MCF 10A (cell line): Measurements from ENCODE around the gene HSFX2. TPM values are rescaled to one million over a fixed set of nuclear protein-coding genes. Genes with fewer than 3 reads are reported as not detected.
"Not testable (repeated sequence)": the region's sequence is repeated elsewhere in the genome, so short reads cannot be mapped to it uniquely, and the experiment has no call there.

ENCODE experiments used
- BruUV-seq: library from RNA; stranded (reverse); fragments of 400-500 nt; replicated peaks from 2 replicates; lab custom pipeline; 2021; lab: Mats Ljungman, UMichigan
- CTCF ChIA-PET: fragments of 300-600 bp; sonication (Branson Sonifier 250); formaldehyde crosslinking; extraction: SDS; loops from one replicate; lab custom pipeline; 2021; ENCODE audit warnings: antibody characterized with exemption, inconsistent platforms; lab: Yijun Ruan, JAX
- POLR2A ChIA-PET: fragments of 300-600, 350-650 bp; sonication (Branson Sonifier 250); formaldehyde crosslinking; extraction: SDS; loops from one replicate; lab custom pipeline; 2020; ENCODE audit warnings: antibody characterized with exemption, inconsistent platforms; lab: Yijun Ruan, JAX
- DNase-seq: peaks from one replicate; pipeline ENCODE4 v3.0.0-alpha.2; 2018; ENCODE audit not compliant: unreplicated experiment
- H3K27ac Mint-ChIP-seq: one replicate; pipeline ENCODE4 v1.8.0; 2022; ENCODE audit warnings: mild to moderate bottlenecking, low read depth, mixed read lengths; ENCODE audit not compliant: unreplicated experiment
- H3K27me3 Mint-ChIP-seq: one replicate; pipeline ENCODE4 v1.8.0; 2022; ENCODE audit warnings: mixed read lengths; ENCODE audit not compliant: insufficient read depth, unreplicated experiment
- H3K36me3 Mint-ChIP-seq: one replicate; pipeline ENCODE4 v1.8.0; 2022; ENCODE audit warnings: mild to moderate bottlenecking, moderate library complexity, mixed read lengths; ENCODE audit not compliant: insufficient read depth, unreplicated experiment
- H3K4me1 Mint-ChIP-seq: one replicate; pipeline ENCODE4 v1.8.0; 2022; ENCODE audit warnings: mixed read lengths; ENCODE audit not compliant: insufficient read depth, unreplicated experiment
- H3K4me3 Mint-ChIP-seq: one replicate; pipeline ENCODE4 v1.8.0; 2022; ENCODE audit warnings: mild to moderate bottlenecking, moderate library complexity, mixed read lengths; ENCODE audit not compliant: unreplicated experiment
- H3K9me3 Mint-ChIP-seq: one replicate; pipeline ENCODE4 v1.8.0; 2022; ENCODE audit warnings: mixed read lengths; ENCODE audit not compliant: unreplicated experiment
- CTCF ChIP-seq: fragments of 200-600 bp; IDR thresholded peaks from one replicate; pipeline ENCODE4 v1.8.0; 2022; ENCODE audit warnings: antibody characterized with exemption, mild to moderate bottlenecking; ENCODE audit not compliant: unreplicated experiment
- intact Hi-C: fragments of 100-400 bp; cut with micrococcal nuclease; formaldehyde crosslinking; loops from 2 replicates; pipeline ENCODE4 v1.14.1; 2022
- total RNA-seq: library from RNA; stranded (reverse); gene quantifications from 2 replicates; pipeline ENCODE4 v1.2.3, GENCODE V29; 2022

Gene HSFX2
- total RNA-seq, 1 experiment from 2014 or later = 0.82 TPM

GRCh38 chrX:149618871-149619270 is 23.8 kb upstream of the HSFX2 start:
- no peak overlapping the region for H3K27ac Mint-ChIP-seq
- no peaks in the 10 kb centered on the region for H3K27me3 Mint-ChIP-seq
- no TSS peak for BruUV-seq
- no peaks in the 10 kb centered on the region for H3K9me3 Mint-ChIP-seq
- H3K4me1 Mint-ChIP-seq = no peaks in the 10 kb centered on the region
- no peak overlapping the region for H3K4me3 Mint-ChIP-seq
- TF ChIP-seq CTCF = no peak
- no peak for DNase-seq
- ChIA-PET POLR2A (no interaction called here), CTCF (no interaction called here)
- no peaks in the 10 kb centered on the region for H3K36me3 Mint-ChIP-seq
- intact Hi-C loops = no loop called here

- Mint-ChIP-seq H3K9me3 (no peaks in the 10 kb centered on the region), H3K27me3 (no peaks in the 10 kb centered on the region), H3K4me1 (no peaks in the 10 kb centered on the region)
These were observed 16.6 kb upstream of the HSFX2 start for GRCh38 chrX:149611623-149612175.

GRCh38 chrX:149610511-149610910 is 15.4 kb upstream of the HSFX2 start:
- ChIA-PET POLR2A (no interaction called here), CTCF (interaction anchor here (0.7 kb wide), 1 partner anchor 40 kb away, joined by 3 read pairs; no protein-coding TSS in a partner anchor)
- TF ChIP-seq CTCF = no peak
- H3K27me3 Mint-ChIP-seq = no peaks in the 10 kb centered on the region
- H3K4me3 Mint-ChIP-seq = no peak overlapping the region
- intact Hi-C loops = no loop called here
- H3K4me1 Mint-ChIP-seq = no peaks in the 10 kb centered on the region
- no peak for DNase-seq
- no peaks in the 10 kb centered on the region for H3K9me3 Mint-ChIP-seq
- H3K36me3 Mint-ChIP-seq = peaks cover 5% of the 10 kb centered on the region
- no peak overlapping the region for H3K27ac Mint-ChIP-seq
- BruUV-seq = no TSS peak

More at GRCh38 chrX:149611623-149612175, 16.6 kb upstream of the HSFX2 start:
- Mint-ChIP-seq H3K27ac (no peak overlapping the region), H3K36me3 (peaks cover 5% of the 10 kb centered on the region), H3K4me3 (no peak overlapping the region)
- BruUV-seq = no TSS peak
- DNase-seq = no peak
- intact Hi-C loops = no loop called here
- no peak for TF ChIP-seq CTCF
- POLR2A ChIA-PET = no interaction called here
- CTCF ChIA-PET = no interaction called here

GRCh38 chrX:149607699-149608098 is 12.6 kb upstream of the HSFX2 start:
- H3K9me3 Mint-ChIP-seq = no peaks in the 10 kb centered on the region
- ChIA-PET CTCF (no interaction called here), POLR2A (no interaction called here)
- no peaks in the 10 kb centered on the region for H3K27me3 Mint-ChIP-seq
- TF ChIP-seq CTCF = no peak
- no TSS peak for BruUV-seq
- intact Hi-C loops = no loop called here
- no peaks in the 10 kb centered on the region for H3K4me1 Mint-ChIP-seq
- H3K36me3 Mint-ChIP-seq = peaks cover 5% of the 10 kb centered on the region
- DNase-seq = no peak
- no peak overlapping the region for H3K4me3 Mint-ChIP-seq
- H3K27ac Mint-ChIP-seq = no peak overlapping the region

GRCh38 chrX:149605248-149605885 is 10.3 kb upstream of the HSFX2 start:
- H3K4me1 Mint-ChIP-seq, H3K27me3 Mint-ChIP-seq, H3K4me3 Mint-ChIP-seq, H3K27ac Mint-ChIP-seq, DNase-seq, H3K36me3 Mint-ChIP-seq, CTCF ChIA-PET, intact Hi-C loops, H3K9me3 Mint-ChIP-seq, BruUV-seq: not testable (repeated sequence)
- POLR2A ChIA-PET = interaction anchor here (0.7 kb wide), 1 partner anchor 27 kb away, joined by 4 read pairs; no protein-coding TSS in a partner anchor

GRCh38 chrX:149598603-149599002 is 3.5 kb upstream of the HSFX2 start:
- H3K27ac Mint-ChIP-seq, H3K9me3 Mint-ChIP-seq, H3K36me3 Mint-ChIP-seq, POLR2A ChIA-PET, H3K27me3 Mint-ChIP-seq, CTCF ChIA-PET, H3K4me1 Mint-ChIP-seq, H3K4me3 Mint-ChIP-seq, BruUV-seq, DNase-seq, intact Hi-C loops: not testable (repeated sequence)
